ENCODE measurements around the gene FGF18.

DNA sequence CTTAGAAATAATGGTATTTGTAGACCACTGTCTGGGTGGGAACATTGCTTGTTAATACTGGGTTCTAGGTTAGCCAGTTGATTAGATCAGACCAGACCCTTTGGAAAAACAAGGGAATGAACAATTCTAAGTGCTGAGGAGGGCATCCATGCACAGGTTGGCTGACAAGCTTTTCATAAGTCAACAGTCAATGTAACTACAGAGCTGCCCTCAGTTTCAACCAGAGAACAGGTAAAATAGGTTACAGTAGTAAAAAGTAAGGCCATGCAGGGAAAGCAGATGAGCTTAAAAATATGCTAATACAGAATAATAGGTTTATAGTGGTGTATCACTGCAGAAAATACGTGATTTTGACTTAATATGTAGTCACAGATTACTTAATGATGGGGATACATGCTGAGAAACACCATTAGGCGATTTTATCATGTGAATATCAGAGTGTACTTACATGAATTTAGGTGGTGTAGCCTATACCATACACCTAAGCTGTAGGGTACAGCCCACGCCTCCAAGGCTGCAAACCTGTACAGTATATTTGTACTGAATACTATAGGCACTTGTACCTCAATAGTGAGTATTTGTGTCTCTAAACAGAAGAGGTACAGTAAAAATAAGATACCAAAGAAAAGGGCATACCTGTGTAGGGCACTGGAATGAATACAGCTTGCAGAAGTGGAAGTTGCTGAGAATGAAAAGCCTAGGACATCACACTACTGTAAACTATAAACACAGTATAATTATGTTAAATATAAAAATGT lies 6.1 kb upstream of the FGF18 start:
- TF ChIP-seq, protein P1, sequence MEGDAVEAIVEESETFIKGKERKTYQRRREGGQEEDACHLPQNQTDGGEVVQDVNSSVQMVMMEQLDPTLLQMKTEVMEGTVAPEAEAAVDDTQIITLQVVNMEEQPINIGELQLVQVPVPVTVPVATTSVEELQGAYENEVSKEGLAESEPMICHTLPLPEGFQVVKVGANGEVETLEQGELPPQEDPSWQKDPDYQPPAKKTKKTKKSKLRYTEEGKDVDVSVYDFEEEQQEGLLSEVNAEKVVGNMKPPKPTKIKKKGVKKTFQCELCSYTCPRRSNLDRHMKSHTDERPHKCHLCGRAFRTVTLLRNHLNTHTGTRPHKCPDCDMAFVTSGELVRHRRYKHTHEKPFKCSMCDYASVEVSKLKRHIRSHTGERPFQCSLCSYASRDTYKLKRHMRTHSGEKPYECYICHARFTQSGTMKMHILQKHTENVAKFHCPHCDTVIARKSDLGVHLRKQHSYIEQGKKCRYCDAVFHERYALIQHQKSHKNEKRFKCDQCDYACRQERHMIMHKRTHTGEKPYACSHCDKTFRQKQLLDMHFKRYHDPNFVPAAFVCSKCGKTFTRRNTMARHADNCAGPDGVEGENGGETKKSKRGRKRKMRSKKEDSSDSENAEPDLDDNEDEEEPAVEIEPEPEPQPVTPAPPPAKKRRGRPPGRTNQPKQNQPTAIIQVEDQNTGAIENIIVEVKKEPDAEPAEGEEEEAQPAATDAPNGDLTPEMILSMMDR (IDR thresholded peaks at IDR 0.05), result no peak
- TF ChIP-seq POLR2AphosphoS5 (IDR thresholded peaks at IDR 0.05; ENCODE audit: low read depth, low read length) (peak; percentile 22; the same call in 1 of the 2 replicates), SIN3A (IDR thresholded peaks at IDR 0.05; ENCODE audit: borderline replicate concordance, insufficient read depth, low read depth, low read length) (no peak)

Measured in Panc1 (cell line).